Nephron progenitor cell (in vitro differentiated cells): Measurements from ENCODE around the gene PDHX.

ENCODE experiments used
- DNase-seq: peaks from one replicate; pipeline ENCODE4 v3.0.0; 2021
- H3K27ac Mint-ChIP-seq: 2 replicates; pipeline ENCODE4 v1.8.0; 2021; ENCODE audit warnings: mild to moderate bottlenecking, moderate library complexity, mixed read lengths
- H3K27me3 Mint-ChIP-seq: 2 replicates; pipeline ENCODE4 v1.8.0; 2021; ENCODE audit warnings: mild to moderate bottlenecking, low read depth, mixed read lengths; ENCODE audit not compliant: poor library complexity
- H3K36me3 Mint-ChIP-seq: 2 replicates; pipeline ENCODE4 v1.8.0; 2021; ENCODE audit warnings: low read depth, mixed read lengths
- H3K4me1 Mint-ChIP-seq: 2 replicates; pipeline ENCODE4 v1.8.0; 2021; ENCODE audit warnings: mixed read lengths
- H3K4me3 Mint-ChIP-seq: 2 replicates; pipeline ENCODE4 v1.8.0; 2021; ENCODE audit warnings: mild to moderate bottlenecking, moderate library complexity, mixed read lengths
- H3K9me3 Mint-ChIP-seq: 2 replicates; pipeline ENCODE4 v1.8.0; 2021; ENCODE audit warnings: mild to moderate bottlenecking, moderate library complexity, mixed read lengths
- CTCF ChIP-seq: fragments of 200-600 bp; sonication (generic); IDR thresholded peaks from 2 replicates; pipeline ENCODE4 v1.5.0; 2021; ENCODE audit warnings: antibody characterized with exemption

PDHX gene

GRCh38 chr11:34926831-34927132, 10.4 kb downstream of the PDHX start:
- Mint-ChIP-seq H3K4me3 (no peak overlapping the region), H3K27me3 (no peaks in the 10 kb centered on the region), H3K27ac (no peak overlapping the region), H3K36me3 (peaks cover 9% of the 10 kb centered on the region), H3K9me3 (no peaks in the 10 kb centered on the region), H3K4me1 (peaks cover 11% of the 10 kb centered on the region)
- DNase-seq: no peak
- TF ChIP-seq CTCF: no peak

- no peaks in the 10 kb centered on the region for H3K9me3 Mint-ChIP-seq
- H3K4me3 Mint-ChIP-seq: no peak overlapping the region
- no peak overlapping the region for H3K27ac Mint-ChIP-seq
- H3K4me1 Mint-ChIP-seq: peaks cover 11% of the 10 kb centered on the region
- peaks cover 25% of the 10 kb centered on the region for H3K36me3 Mint-ChIP-seq
- TF ChIP-seq CTCF: no peak
- H3K27me3 Mint-ChIP-seq: no peaks in the 10 kb centered on the region
- DNase-seq: no peak
These were observed 12.0 kb downstream of the PDHX start for GRCh38 chr11:34928268-34928959.

GRCh38 chr11:34928960-34929680, 12.7 kb downstream of the PDHX start:
- no peak overlapping the region for H3K27ac Mint-ChIP-seq
- H3K36me3 Mint-ChIP-seq: peaks cover 29% of the 10 kb centered on the region
- no peak for TF ChIP-seq CTCF
- H3K27me3 Mint-ChIP-seq: no peaks in the 10 kb centered on the region
- H3K4me3 Mint-ChIP-seq: no peak overlapping the region
- DNase-seq: no peak
- H3K4me1 Mint-ChIP-seq: peaks cover 11% of the 10 kb centered on the region
- H3K9me3 Mint-ChIP-seq: no peaks in the 10 kb centered on the region

GRCh38 chr11:34929794-34930763, 13.7 kb downstream of the PDHX start:
- DNase-seq: no peak
- peaks cover 32% of the 10 kb centered on the region for H3K36me3 Mint-ChIP-seq
- no peak overlapping the region for H3K27ac Mint-ChIP-seq
- H3K9me3 Mint-ChIP-seq: no peaks in the 10 kb centered on the region
- TF ChIP-seq CTCF: no peak
- H3K4me1 Mint-ChIP-seq: peaks cover 11% of the 10 kb centered on the region
- no peak overlapping the region for H3K4me3 Mint-ChIP-seq
- no peaks in the 10 kb centered on the region for H3K27me3 Mint-ChIP-seq

- Mint-ChIP-seq H3K36me3 (peaks cover 54% of the 10 kb centered on the region), H3K9me3 (no peaks in the 10 kb centered on the region), H3K4me1 (no peaks in the 10 kb centered on the region), H3K27ac (peak overlapping the region; percentile 9), H3K4me3 (no peak overlapping the region), H3K27me3 (no peaks in the 10 kb centered on the region)
- DNase-seq: no peak
- TF ChIP-seq CTCF: no peak
These were observed 20.7 kb downstream of the PDHX start for GRCh38 chr11:34936945-34937629.
